ENCODE results near the gene UCK2.

Gene UCK2

DNA sequence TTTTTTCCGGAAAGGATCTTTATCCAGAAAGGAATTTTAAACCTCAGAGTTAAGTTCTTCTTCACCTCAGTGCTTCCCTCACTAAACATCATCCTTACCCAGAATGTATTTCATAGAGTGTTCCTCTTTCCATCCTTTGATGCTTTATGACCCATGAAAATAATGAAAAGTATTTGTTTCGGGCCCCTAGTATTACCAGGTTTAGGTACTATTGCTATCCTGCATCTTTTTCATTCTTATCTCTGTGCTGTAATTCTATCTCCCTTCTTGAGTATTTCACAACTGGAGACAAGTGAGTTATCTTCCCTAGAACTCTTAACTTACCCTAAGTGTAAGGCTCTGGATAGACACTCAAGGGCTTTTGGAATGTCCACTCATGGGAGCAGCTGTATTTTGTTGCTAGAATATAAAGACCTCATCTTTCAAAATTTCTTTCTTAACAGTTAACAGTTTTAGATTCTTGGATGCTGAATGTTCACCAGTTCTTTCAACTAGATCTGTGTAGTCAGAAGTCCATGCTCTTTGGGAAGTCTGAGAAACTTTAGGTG is 26.2 kb downstream of the UCK2 start:
- H3K4me1 ChIP-seq, result peaks cover 99% of the 10 kb centered on the region
- H3K27ac ChIP-seq, result no peak overlapping the region
- H3K9ac ChIP-seq, result no peak overlapping the region
- H3K36me3 ChIP-seq, result no peaks in the 10 kb centered on the region
- no peaks in the 10 kb centered on the region for H3K9me3 ChIP-seq
- peak overlapping the region; percentile 93 for H3K4me2 ChIP-seq
- no peak for TF ChIP-seq Cebpa-rat (IDR thresholded peaks at IDR 0.05)
- H4K20me1 ChIP-seq, result peaks cover 100% of the 10 kb centered on the region
- H3K4me3 ChIP-seq, result no peak overlapping the region
- no peaks in the 10 kb centered on the region for H3K27me3 ChIP-seq

DNA sequence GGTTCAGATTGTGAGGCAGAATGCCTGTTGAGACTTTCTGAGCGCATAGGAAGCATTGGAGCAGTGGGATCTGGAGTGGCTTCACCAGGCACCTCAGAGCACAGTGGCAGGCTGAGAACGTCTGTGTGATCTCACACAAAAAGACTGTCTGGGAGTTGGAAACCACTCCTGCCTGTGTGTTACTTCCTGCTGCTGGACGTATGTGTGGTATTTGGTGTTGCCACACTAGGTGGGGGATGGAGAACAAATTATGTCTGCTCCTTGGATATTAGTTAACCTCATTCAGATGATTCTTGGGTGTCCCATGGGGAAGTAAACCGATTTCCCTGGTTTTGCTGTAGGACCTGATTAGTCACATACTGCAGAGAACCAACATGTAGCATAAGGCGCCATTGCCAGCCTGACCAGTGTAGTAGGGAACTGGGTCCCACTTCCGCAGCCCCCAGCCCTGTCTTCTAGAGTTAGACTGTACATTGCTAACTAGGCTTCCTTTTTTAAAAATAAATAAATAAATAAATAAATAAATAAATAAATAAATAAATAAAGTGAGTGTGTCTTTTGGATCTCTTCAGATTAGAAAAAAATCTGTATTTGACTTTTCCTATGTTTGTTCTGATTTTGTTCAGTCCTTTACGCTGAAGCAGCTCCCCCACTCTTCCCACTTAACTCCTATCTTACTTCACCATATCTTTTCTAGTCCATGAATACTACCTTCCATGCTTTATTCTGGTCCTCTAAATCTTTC is 26.9 kb downstream of the UCK2 start:
- no peaks in the 10 kb centered on the region for H3K27me3 ChIP-seq
- H4K20me1 ChIP-seq, result peaks cover 100% of the 10 kb centered on the region
- no peak overlapping the region for H3K27ac ChIP-seq
- peaks cover 96% of the 10 kb centered on the region for H3K4me1 ChIP-seq
- peak overlapping the region; percentile 93 for H3K4me2 ChIP-seq
- H3K9me3 ChIP-seq, result no peaks in the 10 kb centered on the region
- no peak overlapping the region for H3K9ac ChIP-seq
- H3K4me3 ChIP-seq, result no peak overlapping the region
- no peaks in the 10 kb centered on the region for H3K36me3 ChIP-seq
- no peak for TF ChIP-seq Cebpa-rat (IDR thresholded peaks at IDR 0.05)

DNA sequence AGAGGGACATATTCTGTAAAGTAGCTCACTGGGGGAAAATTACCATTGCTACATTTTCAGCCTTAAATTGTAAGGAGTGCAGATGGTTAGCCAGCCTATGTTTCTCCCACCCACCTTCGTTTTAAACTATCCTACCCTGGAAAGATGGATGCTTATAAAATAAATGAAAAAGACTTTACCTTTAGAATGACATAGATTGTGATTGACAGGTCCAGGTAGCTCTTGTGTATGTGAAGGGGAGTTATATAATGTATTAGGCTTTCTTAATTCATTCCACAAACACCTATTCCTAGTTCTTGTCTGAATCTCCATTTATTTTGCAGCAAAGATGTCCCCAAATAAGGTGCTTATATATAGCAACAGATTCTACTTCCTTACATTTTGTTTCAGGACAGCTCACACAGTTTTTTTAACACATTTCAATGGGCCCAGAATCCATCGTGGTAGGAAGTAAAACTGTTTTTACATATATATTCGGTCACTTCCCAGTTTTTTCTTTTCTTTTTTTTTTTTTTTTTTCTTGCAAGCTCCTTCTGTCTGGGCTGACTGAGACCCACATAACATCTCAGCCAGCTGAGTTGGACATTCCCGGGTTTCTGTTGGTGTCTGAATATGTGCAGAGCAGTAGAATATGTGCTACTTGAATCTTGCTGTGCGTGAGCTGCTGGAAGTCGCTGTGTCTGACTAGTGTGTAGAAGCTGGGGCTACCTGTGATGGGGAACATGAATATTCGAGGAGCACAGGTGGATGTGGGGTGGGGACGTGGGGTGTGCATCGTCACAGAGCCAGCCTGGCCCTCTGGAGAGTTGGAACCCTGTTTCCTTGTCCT is 27.8 kb downstream of the UCK2 start:
- Histone ChIP-seq H3K4me2 (peak overlapping the region; percentile 93), H3K9me3 (no peaks in the 10 kb centered on the region), H3K4me1 (peaks cover 86% of the 10 kb centered on the region), H3K36me3 (peaks cover 9% of the 10 kb centered on the region; the same call in 1 of the 2 replicates), H3K27me3 (no peaks in the 10 kb centered on the region), H3K4me3 (no peak overlapping the region), H3K9ac (no peak overlapping the region), H4K20me1 (peaks cover 100% of the 10 kb centered on the region), H3K27ac (no peak overlapping the region)
- no peak for TF ChIP-seq Cebpa-rat (IDR thresholded peaks at IDR 0.05)

DNA sequence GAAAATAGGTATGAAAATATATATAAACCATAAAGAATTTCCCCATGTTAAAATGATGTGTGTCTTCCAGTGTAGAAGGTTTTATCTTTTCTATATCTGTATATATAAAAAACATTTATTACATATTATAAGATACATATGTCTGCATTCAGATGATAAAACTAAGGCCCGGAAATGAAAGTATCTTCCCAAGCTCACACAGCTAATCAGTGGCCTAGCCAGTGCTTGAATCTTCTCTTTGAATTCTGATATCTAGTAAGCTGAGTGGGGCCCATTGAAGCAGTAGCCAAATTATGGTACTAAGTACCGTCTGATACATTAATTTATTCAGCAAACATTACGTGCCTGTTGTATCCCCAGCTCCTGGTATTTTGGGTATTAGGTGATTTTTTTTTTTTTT is 28.6 kb downstream of the UCK2 start:
- peaks cover 100% of the 10 kb centered on the region for H4K20me1 ChIP-seq
- no peak for TF ChIP-seq Cebpa-rat (IDR thresholded peaks at IDR 0.05)
- H3K27ac ChIP-seq, result no peak overlapping the region
- 0 out of 2 replicates have a peak overlapping the region, but pooled peaks have one; percentile 93 for H3K4me2 ChIP-seq
- no peaks in the 10 kb centered on the region for H3K9me3 ChIP-seq
- peaks cover 78% of the 10 kb centered on the region for H3K4me1 ChIP-seq
- H3K27me3 ChIP-seq, result no peaks in the 10 kb centered on the region
- no peak overlapping the region for H3K4me3 ChIP-seq
- no peak overlapping the region for H3K9ac ChIP-seq
- H3K36me3 ChIP-seq, result peaks cover 17% of the 10 kb centered on the region; the same call in 1 of the 2 replicates

DNA sequence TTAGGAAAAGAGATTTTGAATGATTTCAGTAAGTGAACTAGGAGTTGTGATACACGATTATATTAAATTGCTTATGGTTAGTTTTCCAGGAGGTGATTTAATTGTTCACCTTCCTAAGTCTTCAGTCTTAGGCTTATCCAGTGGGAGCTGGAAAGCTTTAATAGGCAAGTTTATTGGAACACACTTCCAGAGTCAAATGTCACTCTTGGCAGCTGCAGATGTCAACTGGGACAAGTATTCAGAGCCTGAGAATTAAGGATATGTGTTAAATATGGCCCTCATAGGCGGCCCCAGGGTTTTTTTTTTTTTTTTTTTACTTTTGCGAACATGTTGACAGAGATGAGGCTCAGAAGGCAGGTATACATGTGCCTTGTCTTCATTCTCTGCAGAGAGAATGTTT is 29.2 kb downstream of the UCK2 start:
- H3K4me1 ChIP-seq, result peaks cover 73% of the 10 kb centered on the region
- no peaks in the 10 kb centered on the region for H3K9me3 ChIP-seq
- peak overlapping the region; percentile 11; the same call in 1 of the 2 replicates for H3K4me2 ChIP-seq
- no peak for TF ChIP-seq Cebpa-rat (IDR thresholded peaks at IDR 0.05)
- H3K36me3 ChIP-seq, result peaks cover 18% of the 10 kb centered on the region; the same call in 1 of the 2 replicates
- H3K4me3 ChIP-seq, result no peak overlapping the region
- H3K9ac ChIP-seq, result no peak overlapping the region
- no peaks in the 10 kb centered on the region for H3K27me3 ChIP-seq
- peaks cover 100% of the 10 kb centered on the region for H4K20me1 ChIP-seq
- no peak overlapping the region for H3K27ac ChIP-seq

DNA sequence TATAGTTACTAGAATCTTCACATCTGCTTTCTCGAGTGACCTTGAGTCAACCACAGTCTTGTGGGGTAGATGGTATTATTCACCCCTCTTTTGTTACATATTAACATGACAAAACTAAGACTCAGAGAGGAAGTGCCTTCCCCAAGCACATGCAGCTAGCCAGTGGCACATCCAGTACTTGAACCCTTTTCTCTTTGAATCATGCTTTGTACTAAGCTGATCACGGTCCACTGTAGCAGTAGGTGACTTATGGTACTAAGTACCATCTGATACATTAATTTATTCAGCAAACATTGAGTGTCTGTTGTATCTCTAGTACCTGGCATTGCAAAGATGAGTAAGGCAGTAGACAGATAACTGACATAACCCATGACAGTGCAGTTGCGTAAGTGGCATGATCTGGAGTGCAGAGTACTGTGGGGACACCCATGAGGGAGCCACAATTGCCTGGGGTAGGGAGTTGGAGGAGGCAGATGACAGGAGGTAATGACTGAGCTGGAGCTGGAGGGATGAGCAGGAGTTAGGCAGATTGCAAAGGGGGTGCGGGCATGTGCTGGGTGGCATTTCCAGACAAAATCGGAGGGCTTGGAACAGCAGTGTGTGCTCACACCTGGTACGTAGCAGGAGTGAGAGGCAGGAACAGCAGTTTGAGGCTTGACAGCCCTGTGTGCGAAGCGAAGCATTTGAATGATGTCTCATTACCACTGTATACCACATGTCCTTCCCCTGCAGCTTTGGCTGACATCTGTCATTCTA is 29.8 kb downstream of the UCK2 start:
- Histone ChIP-seq H4K20me1 (peaks cover 100% of the 10 kb centered on the region), H3K4me3 (no peak overlapping the region), H3K36me3 (peaks cover 18% of the 10 kb centered on the region; the same call in 1 of the 2 replicates), H3K4me1 (peaks cover 73% of the 10 kb centered on the region), H3K27me3 (no peaks in the 10 kb centered on the region), H3K27ac (no peak overlapping the region), H3K4me2 (peak overlapping the region; percentile 11; the same call in 1 of the 2 replicates), H3K9me3 (no peaks in the 10 kb centered on the region), H3K9ac (no peak overlapping the region)
- TF ChIP-seq Cebpa-rat (IDR thresholded peaks at IDR 0.05), result 0 out of 2 replicates have a peak, but pooled peaks have one; percentile 9

DNA sequence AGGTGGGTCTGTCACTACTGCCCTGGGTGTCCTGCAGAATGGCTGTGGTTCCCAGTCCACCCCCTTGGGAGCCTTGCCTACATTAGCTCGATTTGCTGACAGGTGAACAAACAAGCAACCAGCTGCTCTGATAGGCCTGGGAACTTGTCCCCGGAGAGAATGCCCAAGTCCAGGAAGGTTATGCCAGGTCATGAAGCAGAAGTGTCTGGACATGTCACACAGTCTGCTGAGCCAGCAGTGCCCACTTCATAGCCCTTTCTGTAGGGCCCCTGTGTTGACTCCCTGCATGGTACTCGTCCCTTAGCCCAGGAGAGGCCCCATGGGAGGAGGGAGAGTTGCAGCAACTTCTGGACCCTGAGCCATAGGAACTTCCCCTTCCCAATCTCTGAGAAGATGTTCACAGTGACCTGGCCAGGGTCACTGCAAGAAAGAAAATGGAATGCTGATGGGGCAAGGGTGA is 31.0 kb downstream of the UCK2 start:
- Histone ChIP-seq H3K9ac (no peak overlapping the region), H3K4me1 (peaks cover 73% of the 10 kb centered on the region), H3K4me3 (no peak overlapping the region), H3K27ac (no peak overlapping the region), H3K4me2 (peak overlapping the region; percentile 26), H3K9me3 (no peaks in the 10 kb centered on the region), H3K36me3 (peaks cover 18% of the 10 kb centered on the region; the same call in 1 of the 2 replicates), H3K27me3 (no peaks in the 10 kb centered on the region), H4K20me1 (peaks cover 100% of the 10 kb centered on the region)
- no peak for TF ChIP-seq Cebpa-rat (IDR thresholded peaks at IDR 0.05)

DNA sequence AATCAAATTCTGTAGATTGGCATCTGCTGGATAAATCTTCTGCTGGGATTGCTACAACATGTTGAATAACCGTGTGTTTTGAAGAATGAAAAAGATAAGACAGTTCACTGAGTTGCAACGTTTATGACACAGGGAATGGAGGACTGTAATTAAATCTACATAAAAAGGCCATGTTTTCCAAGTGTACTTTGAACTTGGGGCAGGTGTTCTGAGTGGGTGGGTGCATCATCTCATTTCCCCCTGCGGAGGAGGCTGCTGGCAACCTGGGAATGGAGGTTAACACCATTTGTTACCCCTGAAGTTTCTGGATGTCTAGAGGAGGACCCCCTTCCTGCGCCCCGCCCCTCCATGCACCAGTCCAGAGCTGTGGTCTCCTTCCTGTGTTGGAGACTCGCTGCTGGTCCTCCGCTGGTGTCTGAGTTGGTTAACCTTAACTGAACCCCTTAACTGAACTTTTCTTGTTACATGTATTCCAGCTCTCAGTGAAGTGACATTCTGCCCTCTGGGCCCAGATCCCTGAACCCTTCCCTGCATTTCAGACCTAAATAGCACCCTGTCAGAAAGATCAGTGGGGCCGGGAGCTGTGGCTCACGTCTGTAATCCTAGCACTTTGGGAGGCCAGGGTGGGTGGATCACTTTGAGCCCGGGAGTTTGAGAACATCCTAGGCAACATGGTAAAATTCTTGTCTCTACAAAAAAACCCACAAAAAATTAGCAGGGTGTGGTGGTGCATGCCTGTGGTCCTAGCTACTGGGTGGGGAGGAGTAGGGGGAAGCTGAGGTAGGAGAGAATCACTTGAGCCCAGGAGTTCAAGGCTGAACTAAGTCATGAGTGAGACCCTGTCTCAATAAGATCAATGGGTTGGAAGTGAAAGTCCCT is 31.8 kb downstream of the UCK2 start:
- Histone ChIP-seq H3K4me3 (no peak overlapping the region), H3K4me1 (peaks cover 67% of the 10 kb centered on the region), H3K36me3 (peaks cover 18% of the 10 kb centered on the region; the same call in 1 of the 2 replicates), H3K27ac (no peak overlapping the region), H4K20me1 (peaks cover 100% of the 10 kb centered on the region), H3K27me3 (no peaks in the 10 kb centered on the region), H3K4me2 (no peak overlapping the region), H3K9me3 (no peaks in the 10 kb centered on the region), H3K9ac (no peak overlapping the region)
- TF ChIP-seq Cebpa-rat (IDR thresholded peaks at IDR 0.05), result no peak

Data from BLaER1 (cell line).